CD14-positive monocyte (primary cell): Measurements from ENCODE around the gene UBN2. TPM values are rescaled to one million over a fixed set of nuclear protein-coding genes. Genes with fewer than 3 reads are reported as not detected.

ENCODE experiments used
- DNase-seq, 3 donors: peaks; one replicate each; pipeline ENCODE4 v3.0.0-alpha.2; 2011 to 2022
- H2AFZ ChIP-seq: 2 replicates; pipeline ENCODE4 v1.6.0; 2012; ENCODE audit warnings: mild to moderate bottlenecking, low read depth, low read length, inconsistent platforms; ENCODE audit not compliant: insufficient read depth, poor library complexity, severe bottlenecking
- H3K27ac ChIP-seq, 2 donors: 1 replicate in 1 of 2; 2 replicates in 1 of 2; pipeline ENCODE4 v1.5.1; 2012 to 2013; ENCODE audit warnings: low read length in 2 of 2, control low read depth in 1 of 2, inconsistent platforms in 1 of 2, low read depth in 1 of 2, mild to moderate bottlenecking in 1 of 2
- H3K27me3 ChIP-seq, 2 donors: one replicate each; pipeline versions ENCODE4 v1.6.0 to v1.6.1; 2011 to 2013; ENCODE audit warnings: low read length in 2 of 2; ENCODE audit not compliant: control insufficient read depth in 2 of 2, insufficient read depth in 2 of 2
- H3K36me3 ChIP-seq, 2 donors: replicated peaks in 1 of 2; 1 replicate in 1 of 2; 2 replicates in 1 of 2; pipeline versions ENCODE4 v1.5.1 to v1.6.1; 2012 to 2013; ENCODE audit warnings: low read length in 2 of 2, control low read depth in 1 of 2, inconsistent platforms in 1 of 2, mild to moderate bottlenecking in 1 of 2; ENCODE audit not compliant: insufficient read depth in 2 of 2, control insufficient read depth in 1 of 2
- H3K4me1 ChIP-seq, 2 donors: 1 replicate in 1 of 2; 2 replicates in 1 of 2; pipeline versions ENCODE4 v1.5.1 to v1.6.1; 2012 to 2013; ENCODE audit warnings: low read length in 2 of 2, control low read depth in 1 of 2, inconsistent platforms in 1 of 2, mild to moderate bottlenecking in 1 of 2, moderate library complexity in 1 of 2; ENCODE audit not compliant: insufficient read depth in 2 of 2, control insufficient read depth in 1 of 2
- H3K4me2 ChIP-seq: replicated peaks from 2 replicates; pipeline ENCODE3; 2012; ENCODE audit warnings: low read length, moderate library complexity, mild to moderate bottlenecking; ENCODE audit not compliant: poor library complexity, severe bottlenecking; ENCODE audit errors: extremely low read depth
- H3K4me3 ChIP-seq, 3 experiments: fragments of 200-600 bp in 1 of 3; sonication (generic) in 1 of 3; replicated peaks in 1 of 3; 1 replicate in 2 of 3; 2 replicates in 1 of 3; pipeline ENCODE4 v1.5.1; 2011 to 2013; ENCODE audit warnings: low read length in 3 of 3, mild to moderate bottlenecking in 3 of 3, control low read depth in 2 of 3, low read depth in 2 of 3, inconsistent platforms in 1 of 3, moderate library complexity in 1 of 3
- H3K79me2 ChIP-seq: 2 replicates; pipeline ENCODE4 v1.6.0; 2012; ENCODE audit warnings: mild to moderate bottlenecking, control low read depth, inconsistent platforms, low read length, moderate library complexity; ENCODE audit not compliant: insufficient read depth
- H3K9ac ChIP-seq: 2 replicates; pipeline ENCODE4 v1.6.0; 2017; ENCODE audit warnings: low read length, mild to moderate bottlenecking; ENCODE audit not compliant: insufficient read depth, poor library complexity, severe bottlenecking
- H3K9me3 ChIP-seq, 2 donors: replicated peaks in 1 of 2; 1 replicate in 1 of 2; 2 replicates in 1 of 2; pipeline versions ENCODE4 v1.5.1 to v1.6.1; 2012 to 2013; ENCODE audit warnings: low read length in 2 of 2, control low read depth in 1 of 2; ENCODE audit not compliant: control insufficient read depth in 1 of 2, insufficient read depth in 1 of 2
- H4K20me1 ChIP-seq: 2 replicates; pipeline ENCODE4 v1.6.0; 2012; ENCODE audit warnings: mild to moderate bottlenecking, low read length, control low read depth, moderate library complexity; ENCODE audit not compliant: insufficient read depth
- H3K27ac Mint-ChIP-seq, 7 donors: one replicate each; pipeline ENCODE4 v1.8.0; 2020; ENCODE audit warnings: mild to moderate bottlenecking in 7 of 7, mixed read lengths in 7 of 7, moderate library complexity in 6 of 7, inconsistent platforms in 2 of 7
- H3K27me3 Mint-ChIP-seq, 3 donors: one replicate each; pipeline ENCODE4 v1.8.0; 2021 to 2022; ENCODE audit warnings: low read depth in 3 of 3, mild to moderate bottlenecking in 3 of 3, mixed read lengths in 3 of 3, moderate library complexity in 3 of 3, inconsistent platforms in 1 of 3
- H3K36me3 Mint-ChIP-seq, 2 donors: one replicate each; pipeline ENCODE4 v1.8.0; 2020; ENCODE audit warnings: mixed read lengths in 2 of 2, inconsistent platforms in 1 of 2, mild to moderate bottlenecking in 1 of 2
- H3K4me1 Mint-ChIP-seq: one replicate; pipeline ENCODE4 v1.8.0; 2020; ENCODE audit warnings: mild to moderate bottlenecking, mixed read lengths
- H3K4me3 Mint-ChIP-seq, 2 donors: one replicate each; pipeline ENCODE4 v1.8.0; 2020; ENCODE audit warnings: mild to moderate bottlenecking in 2 of 2, mixed read lengths in 2 of 2, moderate library complexity in 1 of 2
- H3K9me3 Mint-ChIP-seq, 7 donors: one replicate each; pipeline ENCODE4 v1.8.0; 2020 to 2022; ENCODE audit warnings: mixed read lengths in 7 of 7, mild to moderate bottlenecking in 6 of 7, moderate library complexity in 6 of 7, inconsistent platforms in 2 of 7
- CTCF ChIP-seq: fragments of 200-600 bp; IDR thresholded peaks from one replicate; pipeline ENCODE4 v1.8.0; 2022; ENCODE audit warnings: antibody characterized with exemption, mild to moderate bottlenecking
- WGBS: methylation state at CpG from one replicate; pipeline ENCODE4 v1.1.5; 2013; ENCODE audit warnings: missing lambda C conversion rate; ENCODE audit not compliant: insufficient coverage; 5-methylcytosine and 5-hydroxymethylcytosine counted together
- intact Hi-C, 2 donors: fragments of 100-400 bp; cut with micrococcal nuclease; formaldehyde crosslinking; loops; one replicate each; pipeline versions ENCODE4 v1.15.0 to v1.15.1; 2023
- polyA plus RNA-seq, 3 donors: library from polyadenylated mRNA; depleted of rRNA in 1 of 3; unstranded in 2 of 3; stranded (reverse) in 1 of 3; fragments of 300-500 nt in 2 of 3; fragments of >200 nt in 1 of 3; fragmentation: Illumina TruSeq in 2 of 3; gene quantifications; 1 replicate in 2 of 3; 2 replicates in 1 of 3; pipeline ENCODE4 v1.2.3, GENCODE V29; 2012 to 2021

Gene UBN2
- polyA plus RNA-seq, 3 donors: 0.80 to 4.2 (median 1.6) TPM

GRCh38 chr7:139200382-139200781, 30.7 kb upstream of the UBN2 start:
- Mint-ChIP-seq H3K27ac (no peak overlapping the region), H3K36me3 (no peaks in the 10 kb centered on the region), H3K9me3 (peaks cover 3 to 18% (median 6%) of the 10 kb centered on the region in 7 donors), H3K4me3 (no peak overlapping the region), H3K4me1 (no peaks in the 10 kb centered on the region), H3K27me3 (peaks cover 0 to 3% (median under 1%) of the 10 kb centered on the region in 3 donors)
- no peak overlapping the region for H3K9ac ChIP-seq
- H3K27me3 ChIP-seq: no peaks in the 10 kb centered on the region
- no peaks in the 10 kb centered on the region for H4K20me1 ChIP-seq
- no peaks in the 10 kb centered on the region for H3K79me2 ChIP-seq
- H2AFZ ChIP-seq: no peak overlapping the region
- TF ChIP-seq CTCF: no peak
- no peak overlapping the region for H3K4me2 ChIP-seq
- no CpG with 5 or more reads among the region's 2 CpGs for WGBS
- no peak overlapping the region for H3K4me3 ChIP-seq
- peaks cover 0 to 6% of the 10 kb centered on the region in 2 donors for H3K9me3 ChIP-seq
- no peak for DNase-seq
- H3K4me1 ChIP-seq: no peaks in the 10 kb centered on the region
- no peaks in the 10 kb centered on the region for H3K36me3 ChIP-seq
- no peak overlapping the region for H3K27ac ChIP-seq
- intact Hi-C loops: no loop called here

GRCh38 chr7:139203992-139204391, 27.0 kb upstream of the UBN2 start:
- intact Hi-C loops: no loop called here
- Histone ChIP-seq H2AFZ (no peak overlapping the region), H3K4me1 (no peaks in the 10 kb centered on the region), H3K4me2 (no peak overlapping the region), H3K79me2 (no peaks in the 10 kb centered on the region), H3K27me3 (no peaks in the 10 kb centered on the region), H3K27ac (no peak overlapping the region), H3K4me3 (no peak overlapping the region), H4K20me1 (no peaks in the 10 kb centered on the region), H3K9me3 (peaks cover 0 to 15% of the 10 kb centered on the region in 2 donors), H3K36me3 (no peaks in the 10 kb centered on the region), H3K9ac (no peak overlapping the region)
- 100% methylated on average over 2 of the region's 3 CpGs for WGBS
- no peaks in the 10 kb centered on the region for H3K4me1 Mint-ChIP-seq
- no peaks in the 10 kb centered on the region for H3K36me3 Mint-ChIP-seq
- no peak overlapping the region for H3K27ac Mint-ChIP-seq
- no peak overlapping the region for H3K4me3 Mint-ChIP-seq
- peaks cover 14 to 33% (median 22%) of the 10 kb centered on the region in 7 donors for H3K9me3 Mint-ChIP-seq
- TF ChIP-seq CTCF: no peak
- no peak for DNase-seq
- peaks cover 0 to 3% (median 1%) of the 10 kb centered on the region in 3 donors for H3K27me3 Mint-ChIP-seq
